Panc1 (cell line): ENCODE results near the gene LURAP1L. TPM values are rescaled to one million over a fixed set of nuclear protein-coding genes. Genes with fewer than 3 reads are reported as not detected.

Source experiments
- ATAC-seq: fragments of 200-7000 bp; cut with Tn5 transposase; 2 replicates; pipeline ENCODE4 v1.9.1; 2020; ENCODE audit warnings: mild to moderate bottlenecking, moderate library complexity
- BruUV-seq: library from RNA; stranded (reverse); fragments of 400-500 nt; replicated peaks from 2 replicates; lab custom pipeline; 2021; lab: Mats Ljungman, UMichigan
- CTCF ChIA-PET: fragments of 300-600 bp; sonication (Branson Sonifier 250); formaldehyde crosslinking; loops from one replicate; lab custom pipeline; 2022; ENCODE audit warnings: antibody characterized with exemption; lab: Charles Lee
- POLR2A ChIA-PET: fragments of 300-600 bp; sonication (Branson Sonifier 250); formaldehyde crosslinking; loops from one replicate; lab custom pipeline; 2022; ENCODE audit warnings: antibody characterized with exemption; lab: Charles Lee
- DNase-seq: peaks from one replicate; pipeline ENCODE4 v3.0.0-alpha.2; 2010; ENCODE audit warnings: low read depth, low spot score
- H3K27ac ChIP-seq: 2 replicates; pipeline ENCODE4 v1.5.1; 2011; ENCODE audit warnings: mild to moderate bottlenecking, low read length, inconsistent platforms
- H3K27me3 ChIP-seq: fragments of 200-500 bp; sonication (Bioruptor generic); 2 replicates; pipeline ENCODE4 v1.6.0; 2014; ENCODE audit warnings: low read length, inconsistent platforms; ENCODE audit not compliant: control insufficient read depth, insufficient read depth
- H3K36me3 ChIP-seq: fragments of 200-500 bp; sonication (Bioruptor generic); 2 replicates; pipeline ENCODE4 v1.5.1; 2014; ENCODE audit warnings: inconsistent platforms, mild to moderate bottlenecking, low read length, moderate library complexity; ENCODE audit not compliant: control insufficient read depth, insufficient read depth
- H3K4me1 ChIP-seq: 2 replicates; pipeline ENCODE4 v1.5.1; 2011; ENCODE audit warnings: inconsistent platforms, mild to moderate bottlenecking, low read length, moderate library complexity; ENCODE audit not compliant: control insufficient read depth, insufficient read depth
- H3K4me3 ChIP-seq, 2 experiments: 2 replicates each; pipeline ENCODE4 v1.5.1; 2011 to 2012; ENCODE audit warnings: low read depth in 2 of 2, low read length in 2 of 2, mild to moderate bottlenecking in 2 of 2, inconsistent platforms in 1 of 2, moderate library complexity in 1 of 2
- H3K9me3 ChIP-seq: fragments of 200-500 bp; sonication (Bioruptor generic); 2 replicates; pipeline ENCODE4 v1.5.1; 2014; ENCODE audit warnings: low read depth, mild to moderate bottlenecking, inconsistent platforms, low read length, moderate library complexity; ENCODE audit not compliant: control insufficient read depth, insufficient read depth
- CTCF ChIP-seq: fragments of 450-650 bp; IDR thresholded peaks from 2 replicates; pipeline ENCODE4 v1.5.1; 2017; ENCODE audit warnings: mild to moderate bottlenecking
- POLR2AphosphoS5 ChIP-seq: IDR thresholded peaks from 2 replicates; pipeline ENCODE4 v1.6.1; 2012; ENCODE audit warnings: mild to moderate bottlenecking, low read depth, low read length, moderate library complexity
- SIN3A ChIP-seq: IDR thresholded peaks from 2 replicates; pipeline ENCODE4 v1.6.1; 2012; ENCODE audit warnings: low read depth, mild to moderate bottlenecking, low read length, moderate library complexity, borderline replicate concordance; ENCODE audit not compliant: insufficient read depth
- TCF7L2 ChIP-seq: IDR thresholded peaks from 2 replicates; pipeline ENCODE4 v1.6.1; 2011; ENCODE audit warnings: mild to moderate bottlenecking, low read depth, low read length, inconsistent platforms
- in situ Hi-C: cut with HindIII; loops from 2 replicates; pipeline ENCODE4 v1.10.0; 2016; ENCODE audit warnings: low sequenced_read_pairs, low pct_unique_long_range_greater_than_20kb
- intact Hi-C: fragments of 100-400 bp; cut with micrococcal nuclease; formaldehyde crosslinking; loops from one replicate; pipeline ENCODE4 v1.10.0; 2022; ENCODE audit not compliant: unreplicated experiment
- total RNA-seq: library from RNA; stranded (reverse); gene quantifications from one replicate; pipeline ENCODE4 v1.2.1, GENCODE V29; 2021; ENCODE audit not compliant: unreplicated experiment
- TF ChIP-seq, protein P1 (sequence below), 2 experiments: IDR thresholded peaks; 2 replicates each; pipeline ENCODE4 v1.6.1; 2011 to 2012; ENCODE audit warnings: low read depth in 2 of 2, control low read depth in 1 of 2, low read length in 1 of 2, mild to moderate bottlenecking in 1 of 2, moderate library complexity in 1 of 2; ENCODE audit not compliant: insufficient read depth in 1 of 2

Gene LURAP1L
- total RNA-seq, 1 experiment from 2014 or later: 6.8 TPM

- ATAC-seq (no peak), DNase-seq (no peak)
- ChIA-PET POLR2A (no interaction called here), CTCF (no interaction called here)
- no peaks in the 10 kb centered on the region for H3K36me3 ChIP-seq
- no TSS peak for BruUV-seq
- no peaks in the 10 kb centered on the region for H3K9me3 ChIP-seq
- H3K27me3 ChIP-seq: no peaks in the 10 kb centered on the region
- TF ChIP-seq SIN3A (no peak), POLR2AphosphoS5 (no peak), CTCF (no peak), TCF7L2 (no peak)
- TF ChIP-seq, protein P1, sequence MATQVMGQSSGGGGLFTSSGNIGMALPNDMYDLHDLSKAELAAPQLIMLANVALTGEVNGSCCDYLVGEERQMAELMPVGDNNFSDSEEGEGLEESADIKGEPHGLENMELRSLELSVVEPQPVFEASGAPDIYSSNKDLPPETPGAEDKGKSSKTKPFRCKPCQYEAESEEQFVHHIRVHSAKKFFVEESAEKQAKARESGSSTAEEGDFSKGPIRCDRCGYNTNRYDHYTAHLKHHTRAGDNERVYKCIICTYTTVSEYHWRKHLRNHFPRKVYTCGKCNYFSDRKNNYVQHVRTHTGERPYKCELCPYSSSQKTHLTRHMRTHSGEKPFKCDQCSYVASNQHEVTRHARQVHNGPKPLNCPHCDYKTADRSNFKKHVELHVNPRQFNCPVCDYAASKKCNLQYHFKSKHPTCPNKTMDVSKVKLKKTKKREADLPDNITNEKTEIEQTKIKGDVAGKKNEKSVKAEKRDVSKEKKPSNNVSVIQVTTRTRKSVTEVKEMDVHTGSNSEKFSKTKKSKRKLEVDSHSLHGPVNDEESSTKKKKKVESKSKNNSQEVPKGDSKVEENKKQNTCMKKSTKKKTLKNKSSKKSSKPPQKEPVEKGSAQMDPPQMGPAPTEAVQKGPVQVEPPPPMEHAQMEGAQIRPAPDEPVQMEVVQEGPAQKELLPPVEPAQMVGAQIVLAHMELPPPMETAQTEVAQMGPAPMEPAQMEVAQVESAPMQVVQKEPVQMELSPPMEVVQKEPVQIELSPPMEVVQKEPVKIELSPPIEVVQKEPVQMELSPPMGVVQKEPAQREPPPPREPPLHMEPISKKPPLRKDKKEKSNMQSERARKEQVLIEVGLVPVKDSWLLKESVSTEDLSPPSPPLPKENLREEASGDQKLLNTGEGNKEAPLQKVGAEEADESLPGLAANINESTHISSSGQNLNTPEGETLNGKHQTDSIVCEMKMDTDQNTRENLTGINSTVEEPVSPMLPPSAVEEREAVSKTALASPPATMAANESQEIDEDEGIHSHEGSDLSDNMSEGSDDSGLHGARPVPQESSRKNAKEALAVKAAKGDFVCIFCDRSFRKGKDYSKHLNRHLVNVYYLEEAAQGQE (IDR thresholded peaks at IDR 0.05; ENCODE audit: insufficient read depth in 1 of 2, low read depth in 2 of 2, low read length in 1 of 2): no peak
- intact Hi-C loops (no loop called here), in situ Hi-C loops (no loop called here)
- no peak overlapping the region for H3K4me3 ChIP-seq
- H3K27ac ChIP-seq: no peak overlapping the region
- H3K4me1 ChIP-seq: no peaks in the 10 kb centered on the region
Measured at GRCh38 chr9:12846035-12846434, 71.2 kb downstream of the LURAP1L start.

GRCh38 chr9:12847561-12847960, 72.7 kb downstream of the LURAP1L start:
- Histone ChIP-seq H3K9me3 (no peaks in the 10 kb centered on the region), H3K4me1 (no peaks in the 10 kb centered on the region), H3K27ac (no peak overlapping the region), H3K27me3 (no peaks in the 10 kb centered on the region), H3K36me3 (no peaks in the 10 kb centered on the region), H3K4me3 (no peak overlapping the region)
- intact Hi-C loops (no loop called here), in situ Hi-C loops (no loop called here)
- no peak for TF ChIP-seq POLR2AphosphoS5
- TF ChIP-seq, protein P1 (IDR thresholded peaks at IDR 0.05; ENCODE audit: insufficient read depth in 1 of 2, low read depth in 2 of 2, low read length in 1 of 2): no peak
- TF ChIP-seq SIN3A: no peak
- TF ChIP-seq CTCF: no peak
- TF ChIP-seq TCF7L2: no peak
- no TSS peak for BruUV-seq
- no peak for ATAC-seq
- ChIA-PET CTCF (no interaction called here), POLR2A (no interaction called here)
- DNase-seq: no peak
